ENCODE measurements around the gene OFD1.

GRCh38 chrX:13690836-13691235 lies 43.7 kb upstream of the OFD1 start:
- TF ChIP-seq GATA3 (IDR thresholded peaks at IDR 0.05; ENCODE audit: low read depth, low read length) = no peak
- TF ChIP-seq GATA2 (IDR thresholded peaks at IDR 0.05; ENCODE audit: low read depth, low read length) = no peak
